Measurements from ENCODE around the gene FRZB. TPM values are rescaled to one million over a fixed set of nuclear protein-coding genes. Genes with fewer than 3 reads are reported as not detected.

FRZB gene
- total and polyA plus RNA-seq, 2 of the 13 experiments (the other 11 are each of a cell fraction or from before 2014, with no cell fraction given), result 0.04 to 1.2 TPM

DNA sequence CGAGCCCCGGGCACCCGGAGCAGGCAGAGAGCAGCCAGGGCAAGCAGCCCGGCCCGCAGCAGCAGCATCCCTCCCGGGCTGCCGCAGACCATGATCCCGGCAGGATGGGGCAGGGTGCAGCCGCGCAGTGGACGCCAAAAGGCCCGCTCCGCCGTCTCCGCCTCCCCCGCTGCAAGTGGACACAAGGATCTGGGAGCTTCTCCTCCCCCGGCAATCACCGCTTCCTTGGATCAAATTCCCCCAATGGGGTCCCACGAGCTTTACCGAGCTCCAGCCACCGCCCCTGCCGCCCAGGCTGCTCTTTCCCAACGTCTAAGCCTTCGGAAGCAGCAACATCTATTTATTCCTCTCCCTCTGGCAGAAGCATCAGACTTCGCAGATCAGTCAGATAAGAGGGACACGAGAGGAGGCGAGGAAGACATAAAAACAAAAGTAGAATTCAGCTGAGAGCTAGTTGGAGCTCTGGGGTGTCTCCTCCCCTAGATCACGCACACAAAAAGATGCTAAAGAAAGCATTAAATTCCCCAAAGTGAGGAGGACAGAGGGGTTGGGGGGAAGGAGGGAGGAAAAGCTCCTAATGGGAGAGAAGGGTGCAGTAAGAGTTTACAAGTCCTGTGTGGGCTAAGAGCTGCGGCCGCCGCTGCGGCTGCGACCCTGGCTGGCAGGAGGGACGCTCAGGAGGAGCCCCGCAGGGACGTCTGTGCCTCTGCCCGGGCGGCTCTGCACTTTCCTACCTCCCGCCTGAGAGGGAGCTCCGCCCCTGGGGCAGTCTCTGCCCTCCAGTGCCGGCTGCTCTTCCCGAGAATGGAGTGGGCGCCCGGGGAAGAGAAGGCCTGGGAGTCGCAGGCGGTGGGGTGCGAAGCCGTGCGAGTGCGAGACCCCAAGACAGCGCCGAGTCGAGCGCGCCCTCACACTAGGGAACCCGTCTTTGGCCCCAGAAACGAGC, at the start of gene FRZB (continued):
- TF ChIP-seq, protein P1, sequence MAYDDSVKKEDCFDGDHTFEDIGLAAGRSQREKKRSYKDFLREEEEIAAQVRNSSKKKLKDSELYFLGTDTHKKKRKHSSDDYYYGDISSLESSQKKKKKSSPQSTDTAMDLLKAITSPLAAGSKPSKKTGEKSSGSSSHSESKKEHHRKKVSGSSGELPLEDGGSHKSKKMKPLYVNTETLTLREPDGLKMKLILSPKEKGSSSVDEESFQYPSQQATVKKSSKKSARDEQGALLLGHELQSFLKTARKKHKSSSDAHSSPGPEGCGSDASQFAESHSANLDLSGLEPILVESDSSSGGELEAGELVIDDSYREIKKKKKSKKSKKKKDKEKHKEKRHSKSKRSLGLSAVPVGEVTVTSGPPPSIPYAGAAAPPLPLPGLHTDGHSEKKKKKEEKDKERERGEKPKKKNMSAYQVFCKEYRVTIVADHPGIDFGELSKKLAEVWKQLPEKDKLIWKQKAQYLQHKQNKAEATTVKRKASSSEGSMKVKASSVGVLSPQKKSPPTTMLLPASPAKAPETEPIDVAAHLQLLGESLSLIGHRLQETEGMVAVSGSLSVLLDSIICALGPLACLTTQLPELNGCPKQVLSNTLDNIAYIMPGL (CRISPR knock-in tag; IDR thresholded peaks at IDR 0.05; ENCODE audit: borderline replicate concordance in 1 of 2, low read depth in 1 of 2), result no peak
- TF ChIP-seq SMYD3 (CRISPR knock-in tag; IDR thresholded peaks at IDR 0.05), result peak; percentile 62; the same call in 1 of the 2 replicates
- TF ChIP-seq ZNF605 (CRISPR knock-in tag; IDR thresholded peaks at IDR 0.05), result peak; percentile 63; the same call in 1 of the 2 replicates
- no peak for TF ChIP-seq AGO2 (optimal IDR thresholded peaks at IDR 0.05; ENCODE audit: low read depth, low read length)
- TF ChIP-seq ZNF564 (CRISPR knock-in tag; IDR thresholded peaks at IDR 0.05), result 0 out of 2 replicates have a peak, but pooled peaks have one; percentile 2
- TF ChIP-seq HDAC6 (IDR thresholded peaks at IDR 0.05; ENCODE audit: low read depth, low read length), result no peak
- TF ChIP-seq ZMYM2 (CRISPR knock-in tag; IDR thresholded peaks at IDR 0.05), result 0 out of 2 replicates have a peak, but pooled peaks have one; percentile 16
- TF ChIP-seq KDM5B (CRISPR knock-in tag; IDR thresholded peaks at IDR 0.05; ENCODE audit: borderline replicate concordance), result peak; percentile 51; the same call in 1 of the 2 replicates
- TF ChIP-seq, protein P2, sequence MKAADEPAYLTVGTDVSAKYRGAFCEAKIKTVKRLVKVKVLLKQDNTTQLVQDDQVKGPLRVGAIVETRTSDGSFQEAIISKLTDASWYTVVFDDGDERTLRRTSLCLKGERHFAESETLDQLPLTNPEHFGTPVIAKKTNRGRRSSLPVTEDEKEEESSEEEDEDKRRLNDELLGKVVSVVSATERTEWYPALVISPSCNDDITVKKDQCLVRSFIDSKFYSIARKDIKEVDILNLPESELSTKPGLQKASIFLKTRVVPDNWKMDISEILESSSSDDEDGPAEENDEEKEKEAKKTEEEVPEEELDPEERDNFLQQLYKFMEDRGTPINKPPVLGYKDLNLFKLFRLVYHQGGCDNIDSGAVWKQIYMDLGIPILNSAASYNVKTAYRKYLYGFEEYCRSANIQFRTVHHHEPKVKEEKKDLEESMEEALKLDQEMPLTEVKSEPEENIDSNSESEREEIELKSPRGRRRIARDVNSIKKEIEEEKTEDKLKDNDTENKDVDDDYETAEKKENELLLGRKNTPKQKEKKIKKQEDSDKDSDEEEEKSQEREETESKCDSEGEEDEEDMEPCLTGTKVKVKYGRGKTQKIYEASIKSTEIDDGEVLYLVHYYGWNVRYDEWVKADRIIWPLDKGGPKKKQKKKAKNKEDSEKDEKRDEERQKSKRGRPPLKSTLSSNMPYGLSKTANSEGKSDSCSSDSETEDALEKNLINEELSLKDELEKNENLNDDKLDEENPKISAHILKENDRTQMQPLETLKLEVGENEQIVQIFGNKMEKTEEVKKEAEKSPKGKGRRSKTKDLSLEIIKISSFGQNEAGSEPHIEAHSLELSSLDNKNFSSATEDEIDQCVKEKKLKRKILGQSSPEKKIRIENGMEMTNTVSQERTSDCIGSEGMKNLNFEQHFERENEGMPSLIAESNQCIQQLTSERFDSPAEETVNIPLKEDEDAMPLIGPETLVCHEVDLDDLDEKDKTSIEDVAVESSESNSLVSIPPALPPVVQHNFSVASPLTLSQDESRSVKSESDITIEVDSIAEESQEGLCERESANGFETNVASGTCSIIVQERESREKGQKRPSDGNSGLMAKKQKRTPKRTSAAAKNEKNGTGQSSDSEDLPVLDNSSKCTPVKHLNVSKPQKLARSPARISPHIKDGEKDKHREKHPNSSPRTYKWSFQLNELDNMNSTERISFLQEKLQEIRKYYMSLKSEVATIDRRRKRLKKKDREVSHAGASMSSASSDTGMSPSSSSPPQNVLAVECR (CRISPR knock-in tag; IDR thresholded peaks at IDR 0.05; ENCODE audit: borderline replicate concordance), result peak; percentile 30; the same call in 1 of the 2 replicates
- TF ChIP-seq SOX6 (IDR thresholded peaks at IDR 0.05), result no peak
- TF ChIP-seq SOX6 (CRISPR knock-in tag; IDR thresholded peaks at IDR 0.05), result peak; percentile 49; the same call in 1 of the 2 replicates
- no peak for TF ChIP-seq EP300 (IDR thresholded peaks at IDR 0.05; ENCODE audit: low read depth in 2 of 2, low read length in 2 of 2)
- TF ChIP-seq EP300 (CRISPR knock-in tag; IDR thresholded peaks at IDR 0.05; ENCODE audit: borderline replicate concordance), result no peak
- peak; percentile 55; the same call in 1 of the 2 replicates for TF ChIP-seq ZFX (CRISPR knock-in tag; IDR thresholded peaks at IDR 0.05; ENCODE audit: low read depth)
- TF ChIP-seq, protein P3, sequence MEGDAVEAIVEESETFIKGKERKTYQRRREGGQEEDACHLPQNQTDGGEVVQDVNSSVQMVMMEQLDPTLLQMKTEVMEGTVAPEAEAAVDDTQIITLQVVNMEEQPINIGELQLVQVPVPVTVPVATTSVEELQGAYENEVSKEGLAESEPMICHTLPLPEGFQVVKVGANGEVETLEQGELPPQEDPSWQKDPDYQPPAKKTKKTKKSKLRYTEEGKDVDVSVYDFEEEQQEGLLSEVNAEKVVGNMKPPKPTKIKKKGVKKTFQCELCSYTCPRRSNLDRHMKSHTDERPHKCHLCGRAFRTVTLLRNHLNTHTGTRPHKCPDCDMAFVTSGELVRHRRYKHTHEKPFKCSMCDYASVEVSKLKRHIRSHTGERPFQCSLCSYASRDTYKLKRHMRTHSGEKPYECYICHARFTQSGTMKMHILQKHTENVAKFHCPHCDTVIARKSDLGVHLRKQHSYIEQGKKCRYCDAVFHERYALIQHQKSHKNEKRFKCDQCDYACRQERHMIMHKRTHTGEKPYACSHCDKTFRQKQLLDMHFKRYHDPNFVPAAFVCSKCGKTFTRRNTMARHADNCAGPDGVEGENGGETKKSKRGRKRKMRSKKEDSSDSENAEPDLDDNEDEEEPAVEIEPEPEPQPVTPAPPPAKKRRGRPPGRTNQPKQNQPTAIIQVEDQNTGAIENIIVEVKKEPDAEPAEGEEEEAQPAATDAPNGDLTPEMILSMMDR (CRISPR knock-in tag; IDR thresholded peaks at IDR 0.05), result peak; percentile 39
- TF ChIP-seq, protein P4, sequence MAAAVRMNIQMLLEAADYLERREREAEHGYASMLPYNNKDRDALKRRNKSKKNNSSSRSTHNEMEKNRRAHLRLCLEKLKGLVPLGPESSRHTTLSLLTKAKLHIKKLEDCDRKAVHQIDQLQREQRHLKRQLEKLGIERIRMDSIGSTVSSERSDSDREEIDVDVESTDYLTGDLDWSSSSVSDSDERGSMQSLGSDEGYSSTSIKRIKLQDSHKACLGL (CRISPR knock-in tag; IDR thresholded peaks at IDR 0.05), result peak; percentile 60; the same call in 1 of the 2 replicates
- TF ChIP-seq, protein P5, sequence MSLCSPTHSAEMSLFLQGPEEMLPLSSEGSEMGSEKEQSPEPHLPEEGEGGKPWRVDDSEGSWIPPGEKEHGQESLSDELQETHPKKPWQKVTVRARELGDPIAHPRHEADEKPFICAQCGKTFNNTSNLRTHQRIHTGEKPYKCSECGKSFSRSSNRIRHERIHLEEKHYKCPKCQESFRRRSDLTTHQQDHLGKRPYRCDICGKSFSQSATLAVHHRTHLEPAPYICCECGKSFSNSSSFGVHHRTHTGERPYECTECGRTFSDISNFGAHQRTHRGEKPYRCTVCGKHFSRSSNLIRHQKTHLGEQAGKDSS (CRISPR knock-in tag; IDR thresholded peaks at IDR 0.05; ENCODE audit: borderline replicate concordance, low read depth), result 0 out of 2 replicates have a peak, but pooled peaks have one; percentile 39
- peak; percentile 39; the same call in 1 of the 2 replicates for TF ChIP-seq SIN3A (IDR thresholded peaks at IDR 0.05; ENCODE audit: borderline replicate concordance, low read depth, low read length)

Measured in HepG2 (cell line).